HCT116 (cell line): ENCODE results near the gene CFAP54. TPM values are rescaled to one million over a fixed set of nuclear protein-coding genes. Genes with fewer than 3 reads are reported as not detected.

Experiments
- ATAC-seq: fragments of 200-7000 bp; cut with Tn5 transposase; 2 replicates; pipeline ENCODE4 v1.9.1; 2020; ENCODE audit warnings: mild to moderate bottlenecking, moderate library complexity
- BruUV-seq: library from RNA; stranded (reverse); fragments of 400-500 nt; replicated peaks from 2 replicates; lab custom pipeline; 2021; lab: Mats Ljungman, UMichigan
- CTCF ChIA-PET: fragments of 300-600 bp; sonication (Branson Sonifier 250); formaldehyde crosslinking; loops from one replicate; lab custom pipeline; 2021; ENCODE audit warnings: antibody characterized with exemption; lab: Charles Lee
- POLR2A ChIA-PET: fragments of 300-600, 350-600 bp; sonication (Branson Sonifier 250); formaldehyde crosslinking; loops from one replicate; lab custom pipeline; 2021; ENCODE audit warnings: antibody characterized with exemption; lab: Charles Lee
- RAD21 ChIA-PET, 2 experiments: fragments of 300-600 bp; sonication (Branson Sonifier 250); formaldehyde crosslinking; loops; one replicate each; lab custom pipeline; 2023; ENCODE audit warnings: low total read pairs in 2 of 2; ENCODE audit not compliant: uncharacterized antibody in 2 of 2, unreplicated experiment in 2 of 2, low non-redundant PET in 1 of 2; lab: Charles Lee
- DNase-seq: peaks from one replicate; pipeline ENCODE4 v3.0.0-alpha.2; 2010; ENCODE audit warnings: low read depth, low spot score
- H2AFZ ChIP-seq: fragments of 200-600 bp; shearing (Covaris generic), sonication (generic); 2 replicates; pipeline ENCODE4 v1.6.1; 2017; ENCODE audit warnings: low read depth, mixed run types, mixed read lengths, antibody characterized with exemption, low read length; ENCODE audit not compliant: poor library complexity, severe bottlenecking
- H3K27ac ChIP-seq: 2 replicates; pipeline ENCODE4 v1.5.1; 2012; ENCODE audit warnings: low read depth, low read length
- H3K27me3 ChIP-seq: fragments of 200-600 bp; sonication (generic); 2 replicates; pipeline ENCODE4 v1.6.1; 2016; ENCODE audit warnings: mixed run types, low read length, mixed read lengths; ENCODE audit not compliant: insufficient read depth
- H3K36me3 ChIP-seq, 2 experiments: fragments of 200-500 bp in 1 of 2; fragments of 200-600 bp in 1 of 2; sonication (Bioruptor generic) in 1 of 2; sonication (generic) in 1 of 2; 2 replicates each; pipeline versions ENCODE4 v1.5.1 to v1.6.1; 2014 to 2016; ENCODE audit warnings: low read length in 2 of 2, inconsistent platforms in 1 of 2, mixed read lengths in 1 of 2, mixed run types in 1 of 2; ENCODE audit not compliant: insufficient read depth in 2 of 2, control insufficient read depth in 1 of 2
- H3K4me1 ChIP-seq, 2 experiments: fragments of 200-600 bp in 1 of 2; sonication (generic) in 1 of 2; 2 replicates each; pipeline versions ENCODE4 v1.5.1 to v1.6.1; 2012 to 2017; ENCODE audit warnings: low read length in 2 of 2, inconsistent platforms in 1 of 2, mild to moderate bottlenecking in 1 of 2, mixed read lengths in 1 of 2, mixed run types in 1 of 2, moderate library complexity in 1 of 2; ENCODE audit not compliant: insufficient read depth in 2 of 2, control insufficient read depth in 1 of 2
- H3K4me2 ChIP-seq: fragments of 200-600 bp; sonication (generic); 2 replicates; pipeline ENCODE4 v1.6.1; 2017; ENCODE audit warnings: mixed run types, low read length, mixed read lengths
- H3K4me3 ChIP-seq, 2 experiments: fragments of 200-600 bp in 1 of 2; sonication (generic) in 1 of 2; replicated peaks in 1 of 2; 2 replicates each; pipeline ENCODE4 v1.5.1; 2011 to 2016; ENCODE audit warnings: low read length in 2 of 2, control low read depth in 1 of 2, low read depth in 1 of 2, mild to moderate bottlenecking in 1 of 2, mixed read lengths in 1 of 2, mixed run types in 1 of 2
- H3K79me2 ChIP-seq: fragments of 200-600 bp; sonication (generic); 2 replicates; pipeline ENCODE4 v1.6.1; 2017; ENCODE audit warnings: mild to moderate bottlenecking, mixed run types, low read length, moderate library complexity, mixed read lengths; ENCODE audit not compliant: insufficient read depth
- H3K9ac ChIP-seq: fragments of 200-600 bp; sonication (generic); 2 replicates; pipeline ENCODE4 v1.6.1; 2016; ENCODE audit warnings: low read length, mixed read lengths
- H3K9me2 ChIP-seq: fragments of 200-600 bp; sonication (generic), shearing (Covaris generic); 2 replicates; pipeline ENCODE4 v1.6.1; 2017; ENCODE audit warnings: mixed run types, mild to moderate bottlenecking, moderate library complexity; ENCODE audit not compliant: insufficient read depth
- H3K9me3 ChIP-seq, 2 experiments: fragments of 200-500 bp in 1 of 2; fragments of 200-600 bp in 1 of 2; sonication (Bioruptor generic) in 1 of 2; sonication (generic) in 1 of 2; 2 replicates each; pipeline ENCODE4 v1.6.1; 2014 to 2017; ENCODE audit warnings: low read length in 2 of 2, mixed read lengths in 2 of 2, inconsistent platforms in 1 of 2, low read depth in 1 of 2, mild to moderate bottlenecking in 1 of 2, mixed run types in 1 of 2, moderate library complexity in 1 of 2; ENCODE audit not compliant: control insufficient read depth in 1 of 2, insufficient read depth in 1 of 2
- H4K20me1 ChIP-seq: fragments of 200-600 bp; sonication (generic), shearing (Covaris generic); 2 replicates; pipeline ENCODE4 v1.6.1; 2017; ENCODE audit warnings: mixed run types, mild to moderate bottlenecking, moderate library complexity; ENCODE audit not compliant: insufficient read depth
- CEBPB ChIP-seq: IDR thresholded peaks from 2 replicates; pipeline ENCODE4 v1.6.1; 2012; ENCODE audit warnings: low read depth
- EGR1 ChIP-seq: IDR thresholded peaks from 2 replicates; pipeline ENCODE4 v1.6.1; 2012; ENCODE audit warnings: low read depth
- ELF1 ChIP-seq: IDR thresholded peaks from 2 replicates; pipeline ENCODE4 v1.6.1; 2012; ENCODE audit warnings: low read depth, borderline replicate concordance
- EZH2 ChIP-seq: fragments of 200-600 bp; sonication (generic); IDR thresholded peaks from 2 replicates; pipeline ENCODE4 v1.6.1; 2017; ENCODE audit warnings: antibody characterized with exemption, mixed run types
- EZH2phosphoT487 ChIP-seq: fragments of 200-600 bp; IDR thresholded peaks from 2 replicates; pipeline ENCODE4 v1.6.1; 2018; ENCODE audit warnings: antibody characterized with exemption, borderline replicate concordance
- JUND ChIP-seq: IDR thresholded peaks from 2 replicates; pipeline ENCODE4 v1.6.1; 2012
- MAX ChIP-seq: IDR thresholded peaks from 2 replicates; pipeline ENCODE4 v1.6.1; 2012
- POLR2A ChIP-seq: IDR thresholded peaks from 2 replicates; pipeline ENCODE4 v1.7.0; 2011; ENCODE audit warnings: borderline replicate concordance; ENCODE audit not compliant: insufficient read depth, insufficient read length; ENCODE audit errors: extremely low read depth
- POLR2AphosphoS5 ChIP-seq: IDR thresholded peaks from 2 replicates; pipeline ENCODE4 v1.6.1; 2011; ENCODE audit warnings: mild to moderate bottlenecking, low read depth, low read length, moderate library complexity
- RAD21 ChIP-seq: IDR thresholded peaks from 2 replicates; pipeline ENCODE4 v1.6.1; 2012; ENCODE audit warnings: low read depth, mild to moderate bottlenecking
- REST ChIP-seq: IDR thresholded peaks from 2 replicates; pipeline ENCODE4 v1.6.1; 2012; ENCODE audit warnings: low read depth
- SIN3A ChIP-seq: IDR thresholded peaks from 2 replicates; pipeline ENCODE4 v1.6.1; 2012; ENCODE audit warnings: low read depth
- SP1 ChIP-seq: IDR thresholded peaks from 2 replicates; pipeline ENCODE4 v1.6.1; 2012; ENCODE audit warnings: low read depth
- SRF ChIP-seq: IDR thresholded peaks from 2 replicates; pipeline ENCODE4 v1.6.1; 2012; ENCODE audit warnings: low read depth
- YY1 ChIP-seq: IDR thresholded peaks from 2 replicates; pipeline ENCODE4 v1.6.1; 2011; ENCODE audit warnings: low read length, low read depth, moderate library complexity, mild to moderate bottlenecking; ENCODE audit not compliant: insufficient replicate concordance; ENCODE audit errors: extremely low read depth
- ZFX ChIP-seq: fragments of 450-650 bp; IDR thresholded peaks from 2 replicates; pipeline ENCODE4 v1.6.1; 2017
- ZNF274 ChIP-seq: fragments of 200-500 bp; sonication (Bioruptor generic); IDR thresholded peaks from 2 replicates; pipeline ENCODE4 v1.6.1; 2014; ENCODE audit warnings: mild to moderate bottlenecking, low read depth, low read length, inconsistent platforms
- intact Hi-C: fragments of 100-400 bp; cut with micrococcal nuclease; formaldehyde crosslinking; loops from 2 replicates; pipeline ENCODE4 v1.10.0; 2022
- total RNA-seq: library from RNA; stranded (reverse); gene quantifications from one replicate; pipeline ENCODE4 v1.2.1, GENCODE V29; 2021; ENCODE audit not compliant: unreplicated experiment
- TF ChIP-seq, protein P1 (sequence below): IDR thresholded peaks from 2 replicates; pipeline ENCODE4 v1.6.1; 2012

Gene CFAP54
- total RNA-seq, 1 experiment from 2014 or later, result 0.25 TPM

GRCh38 chr12:96809522-96809921 lies 320.1 kb downstream of the CFAP54 start (continued):
- no peak for TF ChIP-seq EGR1
- TF ChIP-seq ELF1, result no peak
- no peak for TF ChIP-seq ZFX
- no peak for TF ChIP-seq MAX
- no peak for TF ChIP-seq SIN3A
- TF ChIP-seq EZH2, result no peak

GRCh38 chr12:96810057-96810456 lies 320.7 kb downstream of the CFAP54 start:
- Histone ChIP-seq H3K27ac (no peak overlapping the region), H3K9ac (no peak overlapping the region), H3K9me3 (no peaks in the 10 kb centered on the region), H3K9me2 (no peaks in the 10 kb centered on the region), H3K4me3 (no peak overlapping the region), H4K20me1 (no peaks in the 10 kb centered on the region), H3K36me3 (no peaks in the 10 kb centered on the region), H3K27me3 (no peaks in the 10 kb centered on the region; the same call in 1 of the 2 replicates), H3K79me2 (no peaks in the 10 kb centered on the region), H3K4me1 (0 out of 4 replicates have a peak, but pooled peaks cover 0 to 3% of the 10 kb centered on the region in 2 experiments), H3K4me2 (no peak overlapping the region), H2AFZ (no peak overlapping the region)
- BruUV-seq, result no TSS peak
- ChIA-PET CTCF (no interaction called here), RAD21 (no interaction called here), POLR2A (no interaction called here)
- no peak for DNase-seq
- ATAC-seq, result no peak
- TF ChIP-seq EZH2phosphoT487 (no peak), MAX (no peak), EGR1 (no peak), RAD21 (no peak), ZNF274 (no peak), YY1 (no peak), SIN3A (no peak), POLR2AphosphoS5 (no peak), CEBPB (no peak), JUND (no peak), SP1 (no peak), EZH2 (no peak), SRF (no peak), REST (no peak), POLR2A (no peak), ELF1 (no peak)
- TF ChIP-seq, protein P1, sequence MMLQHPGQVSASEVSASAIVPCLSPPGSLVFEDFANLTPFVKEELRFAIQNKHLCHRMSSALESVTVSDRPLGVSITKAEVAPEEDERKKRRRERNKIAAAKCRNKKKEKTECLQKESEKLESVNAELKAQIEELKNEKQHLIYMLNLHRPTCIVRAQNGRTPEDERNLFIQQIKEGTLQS, result no peak
- intact Hi-C loops, result no loop called here
